HG03457 (cell line): Measurements from ENCODE around the gene PLCB4.
"Not testable (repeated sequence)": the region's sequence is repeated elsewhere in the genome, so short reads cannot be mapped to it uniquely, and the experiment has no call there.

ENCODE experiments used
- ATAC-seq: cut with Tn5 transposase; IDR thresholded peaks from one replicate; pipeline ENCODE4 v1.9.1; 2021; ENCODE audit warnings: moderate number of reproducible peaks; ENCODE audit not compliant: unreplicated experiment

Gene PLCB4

DNA sequence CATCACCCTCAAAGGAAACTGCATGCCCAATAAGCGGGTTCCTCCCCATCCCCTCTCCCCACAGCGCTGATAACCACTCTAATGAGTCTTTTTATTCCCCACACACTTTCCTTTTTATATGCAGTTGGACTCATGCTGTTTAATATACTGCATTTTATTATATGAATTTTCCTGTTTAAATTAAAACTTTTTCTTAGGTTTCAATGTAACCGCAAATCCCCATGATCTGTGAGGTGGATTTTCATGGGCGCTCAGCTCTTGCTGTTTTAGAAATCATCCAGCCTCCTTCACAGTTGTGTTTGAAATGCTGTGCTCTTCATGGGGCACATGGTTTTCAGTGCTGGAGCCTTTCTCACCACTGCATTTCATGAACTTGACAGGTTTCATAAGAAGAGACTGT, 280.4 kb downstream of the PLCB4 start:
- no peak for ATAC-seq

- no peak for ATAC-seq
These were observed 283.9 kb downstream of the PLCB4 start for GRCh38 chr20:9352739-9353138.

- no peak for ATAC-seq
These were observed 284.5 kb downstream of the PLCB4 start for GRCh38 chr20:9353180-9353915.

DNA sequence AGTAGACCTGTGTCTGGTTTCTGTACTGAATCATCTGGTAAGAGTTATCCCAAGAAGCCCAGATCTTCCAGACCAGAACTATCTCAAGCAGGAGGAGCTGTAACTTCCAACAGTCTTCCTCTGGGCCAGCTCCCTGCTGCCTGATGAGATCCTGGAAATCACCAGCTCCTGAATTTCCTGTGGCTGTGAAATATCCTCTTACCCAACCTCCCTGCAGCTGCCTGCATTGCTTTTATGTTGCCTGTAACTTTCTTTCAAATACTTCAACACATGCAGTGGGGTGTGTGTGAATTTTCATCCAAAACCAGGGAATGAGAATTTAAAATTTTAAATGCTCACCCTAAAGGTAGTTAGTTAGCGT, 285.0 kb downstream of the PLCB4 start:
- no peak for ATAC-seq

DNA sequence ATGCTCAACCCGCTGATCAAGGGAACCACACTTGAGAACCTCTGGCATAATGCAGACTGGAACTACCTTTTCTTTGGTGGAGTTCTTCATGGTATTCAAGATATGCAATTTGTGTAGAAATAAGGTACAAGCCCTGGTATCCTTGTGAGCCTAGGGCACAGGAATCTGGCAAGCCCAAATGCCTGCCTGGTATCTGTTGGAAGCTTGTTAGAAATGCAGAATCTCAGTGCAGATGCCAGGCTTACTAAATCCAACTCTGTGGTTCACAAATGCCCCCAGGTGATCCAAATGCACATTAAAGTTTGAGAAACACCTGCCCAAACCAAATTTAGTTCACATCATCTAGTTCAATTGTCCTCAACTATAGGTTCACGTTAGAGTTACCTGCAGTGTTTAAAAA, 285.7 kb downstream of the PLCB4 start:
- ATAC-seq, result no peak

- no peak for ATAC-seq
These were observed 289.1 kb downstream of the PLCB4 start for GRCh38 chr20:9358001-9358400.

- ATAC-seq, result no peak
These were observed 290.8 kb downstream of the PLCB4 start for GRCh38 chr20:9359561-9360308.

DNA sequence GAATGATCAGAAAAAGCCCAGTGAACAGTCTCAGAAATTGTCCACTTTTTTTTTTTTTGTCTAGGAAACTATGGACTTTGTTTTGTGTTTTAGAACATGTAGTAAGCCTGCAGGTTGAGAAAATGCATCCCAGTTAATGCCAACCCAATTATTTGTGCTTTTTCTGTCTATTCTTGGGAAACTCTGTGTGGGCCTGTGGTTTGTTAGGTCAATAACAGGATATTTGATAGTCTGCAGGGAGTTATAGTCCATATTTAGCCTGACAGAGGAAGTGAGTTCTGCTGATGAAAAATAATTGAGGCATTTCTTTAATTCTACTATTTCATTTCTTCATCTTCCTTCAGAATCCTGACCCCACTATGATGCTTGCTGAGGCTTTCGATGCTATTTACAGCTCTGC, 291.5 kb downstream of the PLCB4 start:
- no peak for ATAC-seq

GRCh38 chr20:9363673-9364072, 294.8 kb downstream of the PLCB4 start:
- no peak for ATAC-seq

GRCh38 chr20:9367328-9367727, 298.4 kb downstream of the PLCB4 start:
- no peak for ATAC-seq

GRCh38 chr20:9367746-9368145, 298.9 kb downstream of the PLCB4 start:
- ATAC-seq, result no peak

GRCh38 chr20:9368893-9369292, 300.0 kb downstream of the PLCB4 start:
- no peak for ATAC-seq

DNA sequence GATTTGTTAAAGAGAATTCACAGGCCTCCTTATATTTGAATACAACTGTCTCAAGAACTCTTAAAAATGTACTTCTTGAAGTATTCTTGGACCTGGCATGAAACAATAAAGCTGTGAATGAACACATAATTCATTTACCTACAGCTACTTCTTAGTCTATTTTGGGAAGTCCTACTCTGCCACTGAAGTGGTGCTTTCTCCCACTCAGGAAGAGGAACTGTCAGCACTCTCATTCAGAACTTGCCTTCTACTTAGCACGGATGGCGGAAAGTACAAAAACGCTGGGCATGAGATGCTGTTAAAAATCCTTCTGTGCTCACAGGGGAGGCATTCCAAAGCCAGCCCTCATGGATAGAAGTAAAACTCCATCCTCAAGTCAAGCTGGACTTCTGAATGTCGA, 300.7 kb downstream of the PLCB4 start:
- ATAC-seq, result no peak

GRCh38 chr20:9374072-9374471, 305.2 kb downstream of the PLCB4 start:
- no peak for ATAC-seq

DNA sequence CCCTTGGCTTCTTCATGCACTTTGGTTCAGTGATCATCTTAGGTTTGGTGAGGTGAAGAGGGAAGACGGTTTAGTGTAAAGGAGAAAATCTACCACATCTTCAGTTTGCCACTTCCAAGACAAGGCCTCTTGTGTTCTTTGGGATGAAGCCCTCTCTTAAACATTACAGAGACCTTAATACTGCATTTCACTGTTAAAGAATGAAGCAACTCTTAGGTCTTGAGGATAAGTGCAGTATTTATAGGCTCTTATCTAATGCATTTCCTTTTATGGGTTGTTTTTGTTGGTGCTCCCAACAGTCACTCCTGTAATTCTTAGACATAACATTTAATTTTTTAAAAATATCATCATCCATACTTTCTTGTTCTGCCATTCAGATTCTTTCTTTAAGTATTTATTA, 305.6 kb downstream of the PLCB4 start:
- ATAC-seq, result no peak

GRCh38 chr20:9375221-9375681, 306.4 kb downstream of the PLCB4 start:
- no peak for ATAC-seq

DNA sequence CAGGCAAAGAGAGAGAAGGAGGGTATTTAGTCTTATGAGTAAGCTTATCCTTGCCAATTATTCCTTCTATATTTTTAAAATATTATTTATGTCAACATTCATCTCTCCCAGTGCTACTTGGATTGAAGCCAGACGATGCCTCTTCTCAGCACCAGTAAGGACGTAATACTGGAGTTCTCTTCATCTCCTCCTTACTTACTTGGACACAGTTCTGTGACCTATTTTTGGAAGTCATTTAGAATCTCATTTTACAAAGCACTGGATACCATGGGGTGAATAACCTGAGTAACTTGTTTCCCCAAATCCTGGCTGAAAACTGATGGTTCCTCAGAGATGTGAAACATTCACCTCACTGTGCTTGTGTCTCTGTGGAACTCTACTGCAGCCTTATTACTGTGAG, 308.1 kb downstream of the PLCB4 start:
- no peak for ATAC-seq

DNA sequence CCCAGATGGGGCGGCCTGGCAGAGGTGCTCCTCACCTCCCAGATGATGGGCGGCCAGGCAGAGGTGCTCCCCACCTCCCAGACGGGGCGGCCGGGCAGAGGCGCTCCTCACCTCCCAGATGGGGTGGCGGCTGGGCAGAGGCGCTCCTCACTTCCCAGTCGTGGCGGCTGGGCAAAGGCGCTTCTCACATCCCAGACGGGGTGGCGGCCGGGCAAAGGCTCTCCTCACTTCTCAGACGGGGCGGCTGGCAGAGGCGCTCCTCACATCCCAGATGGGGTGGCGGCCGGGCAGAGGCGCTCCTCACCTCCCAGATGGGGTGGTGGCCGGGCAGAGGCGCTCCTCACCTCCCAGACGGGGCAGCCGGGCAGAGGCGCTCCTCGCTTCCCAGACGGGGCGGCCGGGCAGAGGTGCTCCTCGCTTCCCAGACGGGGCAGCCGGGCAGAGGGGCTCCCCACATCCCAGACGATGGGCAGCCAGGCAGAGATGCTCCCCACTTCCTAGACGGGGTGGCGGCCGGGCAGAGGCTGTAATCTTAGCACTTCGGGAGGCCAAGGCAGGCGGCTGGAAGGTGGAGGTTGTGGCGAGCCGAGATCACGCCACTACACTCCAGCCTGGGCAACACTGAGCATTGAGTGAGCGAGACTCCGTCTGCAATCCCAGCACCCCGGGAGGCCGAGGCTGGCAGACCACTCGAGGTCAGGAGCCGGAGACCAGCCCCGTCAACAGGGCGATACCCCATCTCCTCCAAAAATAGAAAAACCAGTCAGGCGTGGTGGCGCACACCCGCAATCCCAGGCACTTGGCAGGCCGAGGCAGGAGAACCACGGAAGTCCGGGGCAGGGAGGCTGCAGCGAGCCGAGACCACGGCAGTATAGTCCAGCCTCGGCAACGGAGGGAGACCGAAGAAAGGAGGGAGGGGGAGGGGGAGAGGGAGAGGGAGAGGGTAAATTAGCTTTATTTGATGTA, 316.7 kb downstream of the PLCB4 start:
- ATAC-seq, result not testable (repeated sequence)

DNA sequence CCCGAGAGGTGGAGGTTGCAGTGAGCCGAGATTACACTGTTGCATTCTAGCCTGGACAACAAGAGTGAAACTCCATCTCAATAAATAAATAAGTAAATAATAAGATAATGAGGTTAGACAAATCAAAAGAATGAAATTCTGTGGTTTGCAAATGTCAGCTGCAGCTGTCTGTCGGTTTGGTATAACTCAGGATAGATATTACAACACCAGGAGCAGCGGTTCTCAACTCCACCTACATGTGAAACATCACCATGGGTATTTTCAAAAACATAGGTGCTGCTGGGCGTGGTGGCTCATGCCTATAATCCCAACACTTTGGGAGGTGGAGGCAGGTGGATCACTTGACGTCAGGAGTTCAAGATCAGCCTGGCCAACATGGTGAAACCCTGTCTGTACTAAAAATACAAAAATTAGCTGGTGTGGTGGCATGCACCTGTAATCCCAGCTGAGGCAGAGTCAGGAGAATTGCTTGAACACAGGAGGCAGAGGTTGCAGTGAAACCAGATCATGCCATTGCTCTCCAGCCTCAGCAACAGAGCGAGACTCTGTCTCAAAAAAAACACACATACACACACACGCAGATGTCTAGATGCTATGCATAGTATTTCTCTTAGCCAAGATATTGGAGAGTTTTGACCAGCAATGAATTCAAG, 319.4 kb downstream of the PLCB4 start:
- ATAC-seq, result no peak

- no peak for ATAC-seq
These were observed 319.9 kb downstream of the PLCB4 start for GRCh38 chr20:9388813-9389161.

- no peak for ATAC-seq
These were observed 320.5 kb downstream of the PLCB4 start for GRCh38 chr20:9389346-9389745.
